NCI-H2081 treated with DMSO at 0.1 percent for 48 hours (cell line): ENCODE results near the gene KIAA1958.

Experiments
- DNase-seq: peaks from one replicate; lab custom pipeline; 2025; lab: John Stamatoyannopoulos, UW

Gene KIAA1958

DNA sequence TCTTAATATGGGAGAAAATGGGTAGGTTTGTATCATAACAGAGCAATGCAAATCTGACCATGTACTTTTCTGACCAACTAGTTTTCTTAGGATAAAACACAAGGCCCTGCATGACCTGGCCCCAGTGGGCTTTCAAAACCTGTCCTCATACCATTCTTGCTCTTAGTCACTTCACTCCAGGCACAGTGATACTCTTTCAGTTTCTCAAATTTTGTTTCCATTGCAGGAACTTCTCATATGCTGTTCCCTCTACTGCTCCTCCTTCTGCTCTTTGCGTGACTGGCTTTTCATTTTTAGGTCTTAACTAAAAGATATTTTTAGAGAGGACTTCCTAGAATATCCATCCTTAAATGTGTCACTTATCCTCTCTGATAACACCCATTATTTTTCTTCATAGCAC is 118.9 kb downstream of the KIAA1958 start:
- DNase-seq: no peak

DNA sequence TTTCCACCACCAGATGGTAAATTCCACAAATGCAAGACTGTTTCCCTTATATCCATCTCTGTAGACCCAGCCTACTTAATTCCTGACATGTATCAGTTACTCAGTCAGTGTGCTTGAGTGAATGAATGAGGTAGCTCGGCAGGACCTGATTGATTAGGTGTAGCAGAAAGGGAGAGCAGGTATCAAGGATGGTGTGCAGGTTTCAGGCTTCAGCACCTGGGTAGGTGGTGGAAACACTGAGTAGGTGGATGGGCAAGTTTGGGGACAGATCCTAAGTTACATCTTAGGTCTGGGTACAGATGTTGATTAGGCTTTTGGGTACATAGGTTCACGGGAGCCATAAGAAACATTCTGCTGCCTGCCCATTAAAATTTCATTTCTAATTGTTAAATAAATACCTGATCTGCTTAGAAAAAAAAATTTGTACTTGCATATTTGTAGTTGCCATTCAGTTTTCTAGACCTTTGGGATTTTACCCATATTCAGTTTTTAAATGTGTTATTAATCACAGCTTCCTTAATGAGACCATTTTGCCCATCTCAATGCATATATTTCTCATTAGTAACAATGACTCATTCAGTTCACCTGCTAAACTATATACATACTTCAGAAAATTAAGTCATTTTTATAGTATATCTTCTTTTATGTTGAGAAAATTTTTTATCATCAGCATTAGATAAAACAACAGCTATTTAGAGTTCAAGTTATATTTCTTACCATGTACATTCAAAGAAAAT is 119.5 kb downstream of the KIAA1958 start:
- DNase-seq: no peak

DNA sequence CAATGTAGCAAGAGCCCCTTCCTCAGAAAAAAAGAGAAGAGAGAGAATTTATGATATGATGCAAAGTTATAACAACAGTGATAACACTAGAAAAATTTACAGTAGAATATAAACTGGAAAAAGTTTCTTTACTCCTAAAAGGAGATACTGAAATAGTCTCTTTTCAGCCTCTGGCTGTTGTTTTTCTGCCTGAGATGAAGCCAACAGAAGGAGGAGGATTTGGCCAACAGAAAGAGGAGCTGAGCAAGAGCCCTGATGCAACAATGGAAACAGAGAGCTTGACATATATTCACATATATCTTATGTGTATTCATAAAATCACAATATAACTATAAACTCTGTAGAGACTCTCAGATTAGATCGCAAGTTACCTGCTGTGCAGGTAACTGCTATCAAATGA is 122.2 kb downstream of the KIAA1958 start:
- no peak for DNase-seq

DNA sequence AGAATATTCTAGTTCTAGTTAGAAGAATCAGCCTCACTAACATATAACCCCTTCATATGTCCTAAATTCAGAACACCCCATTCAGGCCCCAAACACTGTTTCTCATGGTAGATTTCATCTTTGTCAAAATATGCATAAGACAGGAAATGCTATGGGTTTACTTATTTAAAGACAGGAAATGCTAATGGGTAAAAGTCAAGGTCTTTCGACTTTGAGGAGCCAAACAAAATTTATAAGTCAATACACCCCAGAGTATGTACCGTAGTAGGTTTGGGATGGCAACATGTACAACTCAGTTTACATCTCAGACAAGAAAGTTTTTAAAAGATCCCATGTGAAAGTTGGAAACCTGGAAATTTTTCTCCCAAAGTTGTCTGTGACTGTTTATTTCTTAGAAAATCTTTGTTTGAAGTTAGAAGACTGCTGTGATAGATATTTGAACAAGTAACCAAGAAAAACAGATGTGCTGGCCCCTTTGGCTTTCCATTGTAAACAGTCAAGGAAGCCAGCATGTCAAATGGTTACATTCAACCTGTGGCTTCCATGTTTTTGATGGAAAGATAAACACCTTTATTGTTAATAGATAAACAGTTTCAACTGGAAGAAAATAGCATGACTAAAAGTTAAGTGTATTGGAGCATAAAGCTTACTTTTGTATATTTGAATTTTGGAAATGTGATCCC is 129.1 kb downstream of the KIAA1958 start:
- no peak for DNase-seq

DNA sequence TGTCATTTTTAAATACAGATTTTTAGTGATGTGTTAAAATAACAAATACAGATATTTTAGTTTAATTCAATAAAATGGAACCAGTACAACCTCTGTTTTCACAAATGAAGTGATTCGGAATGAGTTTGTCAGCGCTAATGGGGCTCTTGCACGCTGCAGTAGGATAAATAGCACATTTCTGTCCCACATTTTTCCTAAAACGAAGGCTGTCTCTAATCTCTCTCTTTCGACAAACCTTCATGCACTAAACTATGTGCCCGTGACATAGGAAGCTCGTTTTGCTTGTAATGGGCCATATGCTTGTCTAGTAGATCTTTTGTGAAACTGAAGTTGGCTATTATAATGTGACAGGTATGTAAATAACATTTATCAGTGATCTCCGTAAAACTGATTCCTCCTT is 130.7 kb downstream of the KIAA1958 start:
- no peak for DNase-seq

DNA sequence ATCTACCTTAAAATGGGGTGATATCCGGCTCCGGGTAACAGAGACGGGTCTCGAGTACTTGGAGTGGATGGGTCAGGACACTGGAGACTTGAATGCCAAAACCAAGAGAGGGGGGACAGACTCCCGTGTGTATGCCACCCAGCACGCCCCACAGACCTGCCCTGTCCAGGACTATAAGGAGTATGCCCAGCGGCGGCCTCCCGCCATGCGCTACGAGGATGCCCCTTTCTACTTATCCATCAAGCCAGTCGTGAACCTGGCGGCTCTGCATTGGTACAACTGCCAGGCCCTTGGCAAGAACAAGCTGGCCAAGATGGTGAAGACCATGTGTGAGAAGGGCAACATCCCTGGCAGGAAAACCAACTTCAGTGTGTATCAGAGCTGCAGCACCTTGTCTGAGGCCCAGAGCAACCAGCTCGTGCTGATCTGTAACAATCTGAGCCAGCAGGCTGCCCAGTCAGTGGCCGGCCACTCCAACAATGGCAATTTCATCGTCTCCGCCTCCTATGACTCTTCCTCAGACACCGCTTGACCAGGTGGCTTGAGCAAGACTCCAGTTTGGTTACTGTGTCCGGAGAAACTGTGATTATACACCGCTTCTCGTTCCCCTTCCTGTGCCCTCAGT is 131.9 kb downstream of the KIAA1958 start:
- DNase-seq: no peak

- DNase-seq: no peak
Observed at GRCh38 chr9:112620388-112620787, 133.8 kb downstream of the KIAA1958 start.

- no peak for DNase-seq
Observed at GRCh38 chr9:112621018-112621655, 134.5 kb downstream of the KIAA1958 start.

- DNase-seq: no peak
Observed at GRCh38 chr9:112623198-112623597, 136.6 kb downstream of the KIAA1958 start.

DNA sequence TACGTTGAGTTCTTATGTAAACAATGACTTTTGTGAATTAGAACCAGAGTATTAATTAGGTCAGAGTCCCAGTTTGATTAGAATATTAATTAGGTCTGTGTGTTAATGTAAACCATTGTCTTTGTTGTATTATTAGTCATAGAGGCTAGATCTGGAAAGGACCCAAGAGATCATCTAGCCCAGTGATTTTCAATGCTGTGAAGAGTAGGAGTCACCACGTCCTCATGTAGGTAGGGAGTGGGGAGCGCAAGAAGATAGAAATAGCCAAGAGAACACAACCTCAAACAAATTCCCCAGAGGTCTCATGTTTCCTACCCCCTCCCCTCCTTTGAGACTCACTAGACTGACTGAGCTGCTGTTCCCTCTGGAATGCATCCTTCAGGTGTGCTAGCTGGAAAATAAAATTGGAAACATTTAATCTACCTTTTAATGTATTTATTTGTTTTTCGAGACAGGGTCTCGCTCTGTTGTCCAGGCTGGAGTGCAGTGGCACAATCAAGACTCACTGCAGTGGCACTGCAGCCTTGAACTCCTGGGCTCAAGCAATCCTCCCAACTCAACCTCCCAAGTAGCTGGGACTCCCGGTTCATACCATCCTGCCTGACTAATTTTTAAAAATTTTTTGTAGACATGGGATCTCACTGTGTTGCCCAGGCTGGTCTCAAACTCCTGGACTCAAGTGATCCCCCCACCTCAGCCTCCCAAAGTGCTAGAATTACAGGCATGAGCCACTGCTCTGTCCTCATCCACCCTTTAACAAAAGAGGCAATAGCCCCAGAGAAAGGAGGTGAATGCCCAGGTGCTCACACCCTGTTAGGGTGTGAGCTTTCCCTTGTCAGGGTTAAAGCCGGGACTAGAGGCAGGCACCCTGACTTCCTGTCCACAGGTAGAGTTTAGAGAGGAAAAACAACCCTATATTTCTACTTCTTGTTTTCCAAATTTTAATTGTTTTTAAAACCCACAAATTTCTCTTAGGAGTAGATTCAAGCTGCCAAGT is 138.4 kb downstream of the KIAA1958 start:
- no peak for DNase-seq

DNA sequence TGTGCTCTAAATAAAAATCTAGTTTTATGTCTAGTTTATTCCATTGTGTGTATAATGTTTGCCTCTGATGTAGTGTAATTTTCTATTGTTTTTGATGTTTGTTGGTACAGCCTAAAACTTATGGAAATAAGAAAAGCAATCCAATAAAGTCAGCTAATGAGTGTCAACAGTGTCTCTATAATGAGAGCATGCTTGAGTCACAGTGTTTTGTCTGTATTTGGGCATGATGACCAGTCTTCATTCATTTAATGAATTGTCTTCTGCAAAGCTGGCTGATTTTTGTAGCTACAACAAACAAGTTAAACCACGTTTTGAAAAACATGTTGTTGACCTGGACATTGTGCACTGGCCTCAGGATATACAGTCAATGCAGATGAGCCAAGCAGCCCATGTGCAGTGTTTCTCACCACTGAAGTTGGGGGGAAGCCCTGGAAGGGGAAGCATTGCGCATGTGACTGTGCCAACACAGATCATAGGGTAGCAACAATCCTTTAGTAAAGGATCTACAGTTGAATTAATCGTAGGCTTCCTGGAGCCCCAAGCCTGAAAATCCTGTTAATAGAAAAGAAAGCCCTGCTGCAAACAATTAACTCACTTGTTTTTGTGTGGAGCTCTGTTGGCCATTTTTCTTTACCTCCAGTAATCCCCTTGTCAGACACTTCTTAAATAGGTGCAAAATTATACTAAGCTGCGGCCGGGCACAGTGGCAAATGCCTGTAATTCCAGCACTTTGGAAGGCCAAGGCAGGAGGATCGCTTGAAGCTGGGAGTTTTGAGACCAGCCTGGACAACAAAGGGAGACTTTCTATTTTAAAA is 143.3 kb downstream of the KIAA1958 start:
- no peak for DNase-seq

- DNase-seq: no peak
Observed at GRCh38 chr9:112631313-112632070, 144.9 kb downstream of the KIAA1958 start.

DNA sequence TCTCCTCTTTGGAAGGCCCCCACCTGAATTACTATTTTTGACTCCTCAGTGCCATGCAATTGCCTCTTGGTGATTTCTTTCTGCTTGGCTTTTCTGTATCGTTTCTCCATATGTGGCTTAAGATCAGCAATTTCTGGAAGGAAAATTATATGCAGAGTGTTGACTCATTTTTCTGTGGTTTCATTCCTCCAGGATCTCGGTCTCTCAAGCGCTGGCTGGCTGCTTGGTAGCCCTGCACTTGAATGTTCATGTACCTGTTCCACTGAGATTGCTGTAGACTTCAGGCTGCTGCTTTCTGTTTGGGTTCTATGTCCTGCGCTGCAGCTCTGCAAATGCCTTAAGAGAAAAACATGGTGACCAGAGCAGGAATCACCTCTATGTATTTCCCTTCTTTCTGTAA is 153.7 kb downstream of the KIAA1958 start:
- no peak for DNase-seq

DNA sequence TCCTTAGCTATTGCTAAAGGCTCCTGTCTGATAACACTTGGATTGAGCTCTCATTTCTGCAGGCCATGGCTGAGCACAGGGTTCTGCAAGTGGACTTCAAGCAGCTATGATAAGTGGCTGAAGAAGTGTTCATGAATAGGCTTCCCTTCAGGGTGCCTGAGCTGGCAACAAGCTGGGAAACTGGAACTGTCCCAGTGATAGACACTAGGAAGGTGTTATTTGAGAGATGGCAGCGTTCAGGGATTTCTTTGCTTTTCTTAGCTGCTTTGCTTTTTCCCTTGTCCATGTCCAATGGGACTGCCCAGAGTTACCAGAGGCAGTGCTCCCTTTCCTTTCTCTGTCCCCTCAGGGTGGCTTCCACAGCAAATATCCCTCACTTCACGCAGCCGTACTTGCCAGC is 155.5 kb downstream of the KIAA1958 start:
- no peak for DNase-seq

- DNase-seq: no peak
Observed at GRCh38 chr9:112647596-112647995, 161.0 kb downstream of the KIAA1958 start.

GRCh38 chr9:112648624-112649023 is 162.0 kb downstream of the KIAA1958 start:
- no peak for DNase-seq

- no peak for DNase-seq
Observed at GRCh38 chr9:112654282-112654681, 167.7 kb downstream of the KIAA1958 start.

DNA sequence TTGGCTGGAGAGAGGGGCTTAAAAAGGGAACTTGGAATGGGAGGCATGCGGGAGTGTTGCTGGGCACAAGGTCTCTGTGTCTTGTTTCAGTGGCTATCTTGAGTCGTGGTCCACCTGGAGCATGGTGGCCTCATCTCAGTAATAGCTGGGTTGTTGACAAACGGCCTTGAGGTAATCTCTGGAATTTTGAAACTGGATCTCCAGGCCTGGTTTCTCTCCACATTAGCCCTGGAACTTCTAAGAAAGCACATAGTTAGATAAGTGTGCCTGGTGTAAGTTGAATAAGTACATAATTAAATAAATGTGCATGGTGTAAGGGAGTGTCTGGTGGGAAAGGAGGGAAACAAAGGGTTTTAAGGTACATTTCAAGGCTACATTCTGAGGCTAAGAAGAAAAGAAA is 169.0 kb downstream of the KIAA1958 start:
- no peak for DNase-seq

GRCh38 chr9:112659906-112660305 is 173.3 kb downstream of the KIAA1958 start:
- DNase-seq: no peak

- no peak for DNase-seq
Observed at GRCh38 chr9:112663681-112664080, 177.1 kb downstream of the KIAA1958 start.
